HL-60/S4 (cell line): ENCODE results near the gene CARD8.

Experiments
- in situ Hi-C: fragments of 300-500 bp; cut with MboI; formaldehyde crosslinking; loops from 2 replicates; pipeline ENCODE4 v1.14.3; 2022; ENCODE audit warnings: low sequenced_read_pairs

The CARD8 gene

DNA sequence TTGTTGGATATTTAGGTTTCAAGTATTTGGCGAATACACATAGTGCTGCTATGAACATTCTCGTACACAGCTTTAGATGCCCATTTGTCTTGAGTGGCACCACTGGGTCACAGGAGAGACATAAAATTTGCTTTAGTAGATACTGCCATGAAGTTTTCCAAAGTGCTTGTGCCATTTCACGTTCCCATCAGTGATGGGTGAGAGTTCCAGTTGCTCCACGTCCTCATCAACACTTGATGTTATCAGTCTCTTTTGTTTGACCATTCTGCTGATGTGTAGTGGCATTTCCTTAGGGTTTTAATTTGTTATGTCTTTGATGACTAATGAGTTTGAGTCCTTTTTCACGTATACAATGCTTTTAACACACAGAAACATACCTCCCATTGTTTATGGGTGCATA is 74.2 kb downstream of the CARD8 start:
- in situ Hi-C loops: no loop called here

DNA sequence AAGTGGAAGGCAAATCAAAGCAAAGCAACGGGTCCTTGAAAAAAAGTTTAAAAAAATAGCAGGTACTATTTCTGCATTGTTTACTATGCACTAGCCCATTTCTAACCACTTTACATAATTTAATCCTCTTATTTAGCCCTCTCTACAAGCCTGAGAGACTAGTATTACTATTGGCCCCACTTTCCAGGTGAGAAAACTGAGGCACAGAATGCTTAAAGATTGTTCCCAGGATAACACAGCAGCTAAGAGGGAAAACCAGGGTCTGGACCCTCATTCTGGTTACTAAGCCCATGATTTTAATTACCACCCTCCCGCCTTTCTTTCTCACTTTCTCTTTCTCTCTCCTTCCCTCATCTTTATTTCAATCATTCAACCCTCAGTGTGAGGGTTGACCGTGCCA is 79.5 kb downstream of the CARD8 start:
- in situ Hi-C loops: no loop called here

DNA sequence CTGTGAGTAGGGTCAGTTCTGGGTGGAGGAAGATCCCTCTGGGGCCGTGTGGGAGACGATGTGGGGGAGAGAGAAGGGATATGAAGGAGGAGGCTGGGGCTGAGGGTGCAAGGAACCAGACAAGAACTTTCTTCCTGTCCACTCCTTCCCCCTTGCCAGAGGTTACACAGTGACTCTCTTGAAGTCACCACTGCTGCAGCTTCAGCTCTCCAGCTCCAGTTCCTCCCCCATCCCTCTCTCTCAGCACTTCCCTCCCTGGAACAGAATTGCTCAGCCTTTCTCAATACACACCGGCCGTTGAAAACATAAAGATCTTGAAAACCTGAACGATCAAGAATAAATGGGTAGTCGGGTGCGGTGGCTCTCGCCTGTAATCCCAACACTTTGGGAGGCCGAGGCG is 80.1 kb downstream of the CARD8 start:
- in situ Hi-C loops: no loop called here

DNA sequence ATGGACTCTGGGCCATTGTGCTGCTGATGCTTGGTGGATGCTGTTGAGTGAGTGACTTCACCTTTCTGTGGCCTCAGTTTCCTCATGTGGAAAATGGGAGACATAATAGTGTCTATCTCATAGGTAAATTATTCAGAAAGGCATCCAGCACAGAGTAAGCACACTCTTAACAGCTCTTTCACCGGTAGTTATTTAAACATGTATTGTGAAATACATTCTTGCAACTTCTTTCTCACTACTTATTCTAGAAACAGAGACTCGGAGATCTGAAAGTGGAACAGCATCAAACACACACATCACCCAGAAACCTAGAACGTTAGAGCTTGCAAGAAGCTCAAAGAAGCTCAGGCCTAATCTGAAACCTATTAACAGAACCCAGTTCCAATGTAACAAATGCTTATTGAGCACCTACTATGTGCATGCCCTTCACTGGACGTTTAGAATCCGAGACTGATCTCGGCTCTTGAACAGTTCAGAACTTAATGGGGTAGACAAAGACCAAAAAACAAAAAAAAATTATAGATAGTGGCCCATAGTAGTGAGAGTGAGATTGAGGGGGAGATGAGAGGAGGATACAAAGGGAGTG is 81.2 kb downstream of the CARD8 start:
- in situ Hi-C loops: no loop called here

DNA sequence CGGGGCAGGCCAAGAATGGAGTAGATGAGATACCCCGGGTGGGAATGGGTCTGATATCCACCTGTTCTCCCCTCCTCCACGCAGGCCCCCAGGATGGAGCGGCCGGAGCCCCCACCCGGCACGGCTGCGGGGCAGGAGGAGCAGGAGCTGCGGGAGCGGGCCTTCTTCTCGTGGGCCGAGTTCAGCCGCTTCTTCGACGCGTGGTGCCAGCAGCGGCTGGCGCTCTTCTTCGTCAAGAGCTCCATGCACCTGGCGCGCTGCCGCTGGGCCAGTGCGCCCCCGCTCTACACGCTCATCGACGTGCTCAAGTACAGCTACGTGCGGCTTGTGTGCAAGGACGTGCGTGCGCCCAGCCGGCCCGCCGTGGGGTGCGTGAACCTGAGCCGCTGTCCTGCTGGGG is 84.0 kb downstream of the CARD8 start:
- in situ Hi-C loops: no loop called here

DNA sequence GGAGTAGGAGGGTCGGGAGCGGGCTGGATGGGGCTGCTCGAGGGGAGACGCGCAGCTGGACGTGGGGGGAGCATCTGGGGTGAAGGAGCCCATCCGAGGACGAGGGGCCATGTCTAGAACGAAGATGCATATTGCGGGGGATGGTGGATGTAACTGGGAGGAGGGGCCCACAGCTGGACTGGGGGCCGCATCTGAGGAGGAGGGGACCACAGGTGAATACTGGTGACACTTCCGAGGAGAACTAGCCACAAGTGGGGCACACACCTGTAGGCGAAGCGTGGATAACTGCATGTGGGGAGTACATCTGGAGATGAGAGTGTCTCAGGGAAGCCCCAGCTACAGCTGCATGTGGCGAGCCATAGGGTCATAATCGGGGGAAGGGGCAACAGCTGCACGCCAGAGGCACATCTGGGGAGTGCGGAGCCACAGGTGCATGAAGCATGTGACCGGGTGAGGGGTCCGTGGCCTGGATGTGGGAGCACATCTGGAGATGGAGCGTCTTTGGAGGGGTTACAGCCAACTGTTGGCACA is 84.8 kb downstream of the CARD8 start:
- in situ Hi-C loops: no loop called here

DNA sequence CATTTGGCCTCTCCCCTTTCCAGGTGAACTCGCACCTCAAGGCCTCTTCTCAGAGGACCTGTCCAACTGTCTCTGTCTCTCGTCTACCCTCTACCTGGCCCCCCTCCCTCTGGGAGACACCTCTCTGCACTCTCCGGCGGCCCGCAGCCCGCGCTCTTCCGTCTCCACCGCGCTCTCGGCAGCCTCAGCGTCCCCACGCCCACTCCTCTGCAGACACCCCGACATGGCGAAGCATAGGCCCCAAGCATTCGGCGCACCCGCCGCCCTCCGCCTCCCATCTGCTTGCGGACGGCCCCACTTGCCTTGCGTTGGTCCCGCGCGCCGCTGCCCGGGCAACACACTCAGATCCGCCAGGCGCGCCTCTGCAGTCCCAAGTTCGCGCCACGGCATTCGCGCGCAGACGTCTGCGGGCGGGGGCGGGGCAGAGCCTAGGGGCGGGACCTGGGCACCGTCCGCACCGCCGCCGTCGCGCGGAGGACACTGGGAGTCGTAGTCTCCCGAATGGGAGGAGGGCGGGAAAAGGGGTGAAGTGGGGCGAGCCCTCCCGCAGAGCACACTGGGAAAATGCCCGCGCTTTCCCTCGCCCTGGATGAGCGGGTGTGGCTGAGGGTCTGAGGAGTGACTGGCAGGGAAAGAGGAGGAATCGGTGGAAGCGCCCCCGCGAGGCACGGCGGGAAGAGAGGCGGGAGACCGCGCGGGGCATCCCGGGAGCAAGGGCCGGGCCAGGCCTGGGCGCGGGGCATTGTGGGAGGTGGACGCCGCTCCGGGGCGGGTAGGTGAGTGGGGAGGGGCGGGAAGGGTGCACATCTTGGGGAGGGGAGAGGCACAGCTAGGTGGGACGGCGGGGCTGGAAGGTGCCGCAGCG is 85.5 kb downstream of the CARD8 start, which contains the start of the genes LIG1 and ZSWIM9:
Gene LIG1 (minus strand): TSS at position 406 of the 865 bp plus-strand sequence. CDS start 4,778 bp downstream, outside the sequence.
Gene ZSWIM9 (plus strand): TSS at position 742 of the 865 bp plus-strand sequence. CDS start 1,123 bp downstream, outside the sequence.
- in situ Hi-C loops: no loop called here

DNA sequence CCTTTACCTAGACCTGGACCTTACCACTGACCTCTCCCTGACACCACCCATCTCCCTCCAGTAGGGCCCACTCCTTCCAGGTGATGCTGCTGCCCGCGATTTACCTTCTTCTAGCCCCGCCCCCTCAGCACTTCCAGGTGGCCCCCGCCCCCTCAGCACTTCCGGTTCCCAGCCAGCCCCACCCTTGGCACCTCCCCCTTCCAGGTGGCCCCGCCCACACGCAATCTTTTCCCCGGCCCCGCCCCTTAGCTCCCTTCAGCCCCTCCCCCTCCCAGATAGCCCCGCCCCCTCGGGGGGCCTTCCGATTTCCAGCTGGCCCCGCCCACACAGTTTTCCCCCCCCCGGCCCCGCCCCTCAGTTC is 86.2 kb downstream of the CARD8 start:
- in situ Hi-C loops: no loop called here

DNA sequence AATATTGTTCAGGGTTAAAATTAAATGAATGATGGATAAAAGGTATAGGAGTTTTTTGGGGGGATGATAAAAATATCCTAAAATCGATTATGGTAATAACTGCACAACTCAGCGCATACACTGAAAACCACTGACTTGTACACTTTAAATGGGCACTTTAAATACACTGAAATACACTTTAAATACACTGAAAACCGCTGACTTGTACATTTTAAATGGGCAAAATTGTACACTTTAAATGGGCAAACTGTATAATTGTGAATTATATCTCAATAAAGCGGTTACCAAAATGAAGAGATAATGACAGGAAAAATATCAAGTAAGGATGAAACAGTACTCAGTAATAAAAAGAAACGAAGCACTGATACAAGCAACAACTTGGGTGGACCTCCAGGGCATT is 87.0 kb downstream of the CARD8 start:
- in situ Hi-C loops: no loop called here

DNA sequence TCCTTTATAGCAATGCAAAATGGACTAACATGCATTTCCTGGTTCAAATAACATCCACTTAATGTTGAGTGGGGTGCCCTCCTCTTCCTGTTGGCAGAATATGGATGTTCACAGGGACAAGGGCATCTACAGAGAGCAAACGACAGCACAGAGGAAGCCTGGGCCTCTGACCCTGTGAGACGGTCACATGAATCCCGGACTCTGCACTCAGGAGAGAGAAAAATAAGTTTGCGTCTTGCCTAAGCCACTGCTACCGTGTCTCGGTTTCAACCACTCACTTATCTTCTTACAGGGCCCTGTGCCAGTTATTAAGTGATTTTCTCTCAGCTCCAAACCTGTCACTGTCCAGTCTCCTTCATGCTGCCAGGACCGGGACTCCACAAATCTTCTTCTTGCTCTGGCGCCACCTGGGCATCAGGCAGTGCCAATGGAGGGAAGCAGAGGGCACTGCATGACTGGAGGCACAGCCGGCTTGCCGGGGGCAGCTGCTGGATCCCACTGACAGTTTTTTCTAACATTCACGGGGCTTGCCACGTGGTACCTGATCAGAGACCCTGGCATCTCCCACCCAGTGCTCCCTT is 97.4 kb downstream of the CARD8 start:
- in situ Hi-C loops: no loop called here
